HG03066 (cell line): ENCODE data around the gene TUBA8.
"Not testable (repeated sequence)": the region's sequence is repeated elsewhere in the genome, so short reads cannot be mapped to it uniquely, and the experiment has no call there.

ENCODE experiments used
- ATAC-seq: cut with Tn5 transposase; IDR thresholded peaks from one replicate; pipeline ENCODE4 v1.9.1; 2021; ENCODE audit warnings: low read depth; ENCODE audit not compliant: unreplicated experiment

The TUBA8 gene

GRCh38 chr22:18163843-18164242, 53.2 kb downstream of the TUBA8 start:
- ATAC-seq, result not testable (repeated sequence)

GRCh38 chr22:18164584-18164983, 54.0 kb downstream of the TUBA8 start:
- ATAC-seq, result not testable (repeated sequence)

- ATAC-seq, result not testable (repeated sequence)
Measured at GRCh38 chr22:18165356-18165755, 54.7 kb downstream of the TUBA8 start.

- ATAC-seq, result not testable (repeated sequence)
Measured at GRCh38 chr22:18170284-18170683, 59.7 kb downstream of the TUBA8 start.

GRCh38 chr22:18172203-18172602, 61.6 kb downstream of the TUBA8 start:
- not testable (repeated sequence) for ATAC-seq

GRCh38 chr22:18172776-18173175, 62.2 kb downstream of the TUBA8 start:
- ATAC-seq, result not testable (repeated sequence)

GRCh38 chr22:18173441-18173840, 62.8 kb downstream of the TUBA8 start:
- ATAC-seq, result not testable (repeated sequence)
